Kidney epithelial cell (primary cell): Measurements from ENCODE around the gene COX15. TPM values are rescaled to one million over a fixed set of nuclear protein-coding genes. Genes with fewer than 3 reads are reported as not detected.

ENCODE experiments used
- DNase-seq: peaks from one replicate; pipeline ENCODE4 v3.0.0-alpha.2; 2010; ENCODE audit warnings: low read depth
- H3K27me3 ChIP-seq: 2 replicates; pipeline ENCODE4 v1.6.0; 2011; ENCODE audit warnings: low read length; ENCODE audit not compliant: control insufficient read depth, insufficient read depth
- H3K36me3 ChIP-seq: 2 replicates; pipeline ENCODE4 v1.5.1; 2011; ENCODE audit warnings: low read length; ENCODE audit not compliant: control insufficient read depth, insufficient read depth
- H3K4me3 ChIP-seq: 2 replicates; pipeline ENCODE4 v1.5.1; 2011; ENCODE audit warnings: low read depth, mild to moderate bottlenecking, control low read depth, low read length
- total RNA-seq: library from RNA; depleted of rRNA; stranded (reverse); fragments of >200 nt; gene quantifications from 2 replicates; pipeline ENCODE4 v1.2.3, GENCODE V29; 2015
- TF ChIP-seq, protein P1 (sequence below): IDR thresholded peaks from 2 replicates; pipeline ENCODE4 v1.5.1; 2011; ENCODE audit warnings: mild to moderate bottlenecking, moderate library complexity, low read length, control low read depth, inconsistent platforms; ENCODE audit not compliant: insufficient read depth, poor library complexity, severe bottlenecking

Gene COX15
- total RNA-seq, 1 donor from 2014 or later = 45.9 TPM

GRCh38 chr10:99733366-99733765 lies 1.4 kb upstream of the COX15 start:
- H3K36me3 ChIP-seq = no peaks in the 10 kb centered on the region
- no peak for DNase-seq
- TF ChIP-seq, protein P1, sequence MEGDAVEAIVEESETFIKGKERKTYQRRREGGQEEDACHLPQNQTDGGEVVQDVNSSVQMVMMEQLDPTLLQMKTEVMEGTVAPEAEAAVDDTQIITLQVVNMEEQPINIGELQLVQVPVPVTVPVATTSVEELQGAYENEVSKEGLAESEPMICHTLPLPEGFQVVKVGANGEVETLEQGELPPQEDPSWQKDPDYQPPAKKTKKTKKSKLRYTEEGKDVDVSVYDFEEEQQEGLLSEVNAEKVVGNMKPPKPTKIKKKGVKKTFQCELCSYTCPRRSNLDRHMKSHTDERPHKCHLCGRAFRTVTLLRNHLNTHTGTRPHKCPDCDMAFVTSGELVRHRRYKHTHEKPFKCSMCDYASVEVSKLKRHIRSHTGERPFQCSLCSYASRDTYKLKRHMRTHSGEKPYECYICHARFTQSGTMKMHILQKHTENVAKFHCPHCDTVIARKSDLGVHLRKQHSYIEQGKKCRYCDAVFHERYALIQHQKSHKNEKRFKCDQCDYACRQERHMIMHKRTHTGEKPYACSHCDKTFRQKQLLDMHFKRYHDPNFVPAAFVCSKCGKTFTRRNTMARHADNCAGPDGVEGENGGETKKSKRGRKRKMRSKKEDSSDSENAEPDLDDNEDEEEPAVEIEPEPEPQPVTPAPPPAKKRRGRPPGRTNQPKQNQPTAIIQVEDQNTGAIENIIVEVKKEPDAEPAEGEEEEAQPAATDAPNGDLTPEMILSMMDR = no peak
- H3K27me3 ChIP-seq = no peaks in the 10 kb centered on the region
- H3K4me3 ChIP-seq = no peak overlapping the region

DNA sequence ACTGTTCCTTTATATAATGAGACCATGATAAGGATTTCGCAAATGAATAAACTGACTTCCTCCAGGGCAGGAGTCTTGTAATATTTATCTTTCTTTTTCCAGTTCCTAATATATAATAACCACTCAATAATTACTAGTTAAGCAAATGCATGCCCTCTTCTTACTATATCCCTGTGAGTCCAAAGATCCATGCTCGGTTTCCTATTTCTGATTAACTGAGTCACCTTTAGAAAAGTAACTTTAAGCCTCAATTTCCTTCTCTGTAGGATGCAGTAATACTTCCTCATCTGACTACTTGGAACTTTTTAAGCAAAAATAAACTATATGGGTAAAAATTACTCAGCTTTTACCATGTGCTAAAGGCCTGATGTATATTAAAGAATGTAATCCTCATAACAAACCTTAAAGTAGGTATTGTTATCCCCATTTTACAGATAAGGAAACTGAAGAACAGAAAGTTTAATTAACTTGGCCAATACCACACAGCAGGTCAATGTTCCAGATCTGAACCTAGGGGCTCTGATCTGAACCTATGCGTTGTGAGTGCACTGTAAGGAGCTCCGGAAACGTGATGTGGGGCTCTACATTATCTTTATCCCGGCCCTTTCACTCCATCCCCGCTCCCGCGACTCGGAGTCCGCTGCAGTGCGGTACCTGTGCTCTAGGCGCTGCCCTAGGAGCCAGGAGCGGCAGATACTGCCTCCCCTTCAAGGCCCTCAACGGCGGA lies 458 bp downstream of the COX15 start:
- TF ChIP-seq, protein P1 = no peak
- peaks cover 4% of the 10 kb centered on the region for H3K36me3 ChIP-seq
- no peaks in the 10 kb centered on the region for H3K27me3 ChIP-seq
- DNase-seq = no peak
- peak overlapping the region; percentile 73 for H3K4me3 ChIP-seq

DNA sequence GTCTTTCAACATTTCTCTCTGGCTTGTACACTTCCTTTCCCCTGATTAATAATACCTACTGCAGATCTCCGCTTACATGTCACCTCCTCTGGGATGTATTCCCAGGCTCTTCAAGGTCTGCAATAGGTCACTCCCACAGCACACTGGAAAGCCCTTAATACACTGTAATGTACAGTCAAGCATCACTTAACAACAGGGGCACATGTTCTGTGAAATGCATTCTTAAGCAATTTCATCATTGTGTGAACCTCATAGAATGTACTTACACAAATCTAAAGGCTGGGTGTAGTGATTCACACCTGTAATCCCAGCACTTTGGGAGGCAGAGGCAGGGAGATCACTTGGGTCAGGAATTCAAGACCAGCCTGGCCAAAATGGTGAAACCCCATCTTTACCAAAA lies 1.9 kb downstream of the COX15 start:
- TF ChIP-seq, protein P1 = no peak
- H3K36me3 ChIP-seq = peaks cover 4% of the 10 kb centered on the region
- H3K4me3 ChIP-seq = no peak overlapping the region
- peak; percentile 87 for DNase-seq
- H3K27me3 ChIP-seq = no peaks in the 10 kb centered on the region

- no peak for DNase-seq
- TF ChIP-seq, protein P1 = no peak
- H3K36me3 ChIP-seq = no peaks in the 10 kb centered on the region
- no peaks in the 10 kb centered on the region for H3K27me3 ChIP-seq
- H3K4me3 ChIP-seq = no peak overlapping the region
These were observed 11.5 kb downstream of the COX15 start for GRCh38 chr10:99720387-99720786.

GRCh38 chr10:99714446-99714845 lies 17.5 kb downstream of the COX15 start:
- TF ChIP-seq, protein P1 = no peak
- H3K4me3 ChIP-seq = no peak overlapping the region
- H3K36me3 ChIP-seq = no peaks in the 10 kb centered on the region

More at GRCh38 chr10:99714446-99714845, 17.5 kb downstream of the COX15 start:
- no peaks in the 10 kb centered on the region for H3K27me3 ChIP-seq
- no peak for DNase-seq
